NCI-H146 (cell line): ENCODE results near the gene EIPR1.

Experiments
- DNase-seq: peaks from one replicate; lab custom pipeline; 2025; lab: John Stamatoyannopoulos, UW

EIPR1 gene

DNA sequence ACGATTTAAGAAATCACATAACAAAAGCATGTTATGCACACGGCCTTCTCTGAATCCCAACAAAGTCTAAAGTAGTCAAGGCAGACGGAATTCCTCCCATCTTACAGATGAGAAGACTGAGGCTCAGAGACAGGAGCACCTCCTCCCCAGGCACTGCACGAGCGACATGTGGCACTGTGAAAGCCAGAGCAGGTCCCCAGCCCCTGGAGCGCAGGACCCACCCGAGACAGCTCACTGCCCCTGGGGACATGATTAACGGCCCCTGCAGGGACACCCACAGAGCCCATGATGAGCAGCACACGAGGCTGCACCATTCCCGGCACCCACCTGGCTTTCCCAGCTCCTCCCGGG is 53.6 kb downstream of the EIPR1 start:
- DNase-seq, result no peak

DNA sequence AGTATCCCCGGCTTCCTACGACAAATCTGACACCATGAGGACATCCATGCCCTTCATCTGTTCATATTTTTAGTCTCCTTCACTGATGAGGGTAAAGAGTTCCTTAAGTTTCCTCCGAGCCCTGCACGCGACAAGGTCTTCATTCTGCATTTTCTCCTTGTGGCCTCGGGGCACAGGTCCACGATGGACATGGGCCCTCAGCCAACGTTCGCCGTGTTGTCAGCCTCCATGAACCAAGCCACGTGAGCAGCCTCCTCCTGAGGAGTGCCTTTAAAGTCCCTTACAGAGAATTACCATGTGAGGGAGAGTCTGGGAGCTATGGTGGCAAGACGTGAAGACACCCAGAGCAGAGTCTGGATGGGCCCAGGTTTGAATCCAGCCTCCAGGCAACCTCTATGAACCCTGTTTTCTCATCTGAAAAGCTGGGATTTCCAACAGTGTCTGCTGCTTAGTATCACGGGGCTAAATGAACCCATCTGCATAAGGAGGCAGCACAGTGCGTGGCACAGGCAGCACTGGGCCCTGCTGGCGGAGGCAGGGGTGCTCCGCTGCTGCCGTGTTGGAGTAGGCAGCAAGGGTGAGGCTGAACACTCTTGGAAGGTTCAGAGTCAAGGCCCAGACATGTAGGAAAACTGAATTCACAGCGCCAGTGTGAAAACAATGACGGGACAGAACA is 54.1 kb downstream of the EIPR1 start:
- DNase-seq, result no peak

DNA sequence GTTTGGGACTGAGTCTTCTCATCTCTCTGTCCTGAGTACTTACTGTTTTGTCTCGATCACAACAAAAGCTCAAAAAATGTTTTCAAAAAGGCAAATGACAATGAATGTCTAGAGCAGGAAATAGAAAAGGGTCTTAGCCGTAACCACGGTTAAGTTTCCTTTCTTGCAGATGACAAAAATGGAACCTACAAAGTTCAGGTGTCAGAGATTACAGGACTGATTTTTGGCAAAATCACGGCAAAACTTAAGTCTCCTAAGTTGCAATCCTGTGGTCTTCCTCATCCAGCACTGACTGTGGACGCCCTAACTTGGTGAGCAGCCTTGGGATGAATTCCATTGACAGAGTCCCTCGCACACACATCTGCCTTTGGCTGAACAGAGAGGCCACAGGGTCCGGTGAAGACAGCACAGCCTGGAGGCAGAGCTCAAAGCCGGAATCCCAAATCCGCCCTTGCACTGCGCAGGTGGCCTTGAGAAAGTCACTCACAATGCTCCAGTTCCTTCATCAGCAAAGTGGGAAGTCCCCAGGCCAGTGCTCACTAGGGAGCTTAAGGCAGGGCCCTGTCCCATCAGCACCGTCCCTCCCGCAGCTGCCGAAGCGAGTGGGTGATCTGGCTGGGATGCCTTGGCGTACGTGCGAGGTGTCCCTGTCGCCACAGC is 55.2 kb downstream of the EIPR1 start:
- DNase-seq, result no peak

DNA sequence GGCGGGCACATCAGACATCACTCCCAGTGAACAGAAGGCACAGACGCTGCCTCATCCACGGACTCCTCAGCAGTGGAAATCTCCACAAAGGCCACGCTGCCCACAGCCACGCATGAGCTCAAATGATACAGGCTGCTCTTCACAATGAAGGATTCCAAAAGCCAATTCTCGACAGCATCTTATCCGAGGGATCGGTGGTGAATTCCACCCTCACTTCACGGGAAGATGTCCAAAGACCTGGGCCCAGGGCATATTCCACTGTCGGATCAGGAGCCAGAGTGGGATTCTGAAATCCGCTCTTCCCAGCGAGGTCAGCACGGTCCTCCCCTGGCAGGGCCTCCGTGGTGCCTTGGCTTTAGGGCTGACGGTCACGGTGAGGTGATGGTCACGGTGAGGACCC is 55.8 kb downstream of the EIPR1 start:
- DNase-seq, result no peak

DNA sequence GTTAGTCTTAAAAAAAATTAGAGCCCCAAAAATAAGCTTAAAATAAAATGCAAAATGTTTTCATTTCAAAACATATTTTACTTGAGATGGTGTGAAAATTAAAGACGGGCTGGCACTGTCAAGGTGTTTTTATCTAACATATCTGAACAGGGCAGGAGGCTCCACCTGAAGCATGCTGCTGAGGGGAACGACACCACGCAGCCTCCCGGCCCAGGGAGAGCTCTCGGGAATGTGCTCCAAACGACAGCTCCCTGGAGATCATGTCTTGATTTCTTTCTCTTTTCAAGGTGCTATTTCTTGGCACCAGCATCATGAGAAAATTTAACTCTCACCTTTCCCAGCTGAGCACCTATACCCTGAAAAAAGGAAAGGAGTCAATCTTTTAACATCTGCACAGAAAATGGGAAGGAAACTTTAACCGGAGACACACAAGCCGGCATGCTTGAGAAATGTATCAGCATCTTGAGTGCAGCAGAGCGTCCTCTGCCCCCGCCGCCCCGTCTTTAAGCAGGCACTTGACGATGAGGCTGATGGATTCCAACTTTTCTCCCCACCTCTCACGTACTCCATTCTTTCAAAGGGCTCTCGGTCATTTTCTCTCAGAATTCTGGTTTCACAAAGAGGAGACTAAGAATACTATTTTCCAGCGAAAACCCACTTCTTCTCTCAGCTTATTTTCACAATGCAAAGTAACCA is 56.6 kb downstream of the EIPR1 start:
- DNase-seq, result no peak

DNA sequence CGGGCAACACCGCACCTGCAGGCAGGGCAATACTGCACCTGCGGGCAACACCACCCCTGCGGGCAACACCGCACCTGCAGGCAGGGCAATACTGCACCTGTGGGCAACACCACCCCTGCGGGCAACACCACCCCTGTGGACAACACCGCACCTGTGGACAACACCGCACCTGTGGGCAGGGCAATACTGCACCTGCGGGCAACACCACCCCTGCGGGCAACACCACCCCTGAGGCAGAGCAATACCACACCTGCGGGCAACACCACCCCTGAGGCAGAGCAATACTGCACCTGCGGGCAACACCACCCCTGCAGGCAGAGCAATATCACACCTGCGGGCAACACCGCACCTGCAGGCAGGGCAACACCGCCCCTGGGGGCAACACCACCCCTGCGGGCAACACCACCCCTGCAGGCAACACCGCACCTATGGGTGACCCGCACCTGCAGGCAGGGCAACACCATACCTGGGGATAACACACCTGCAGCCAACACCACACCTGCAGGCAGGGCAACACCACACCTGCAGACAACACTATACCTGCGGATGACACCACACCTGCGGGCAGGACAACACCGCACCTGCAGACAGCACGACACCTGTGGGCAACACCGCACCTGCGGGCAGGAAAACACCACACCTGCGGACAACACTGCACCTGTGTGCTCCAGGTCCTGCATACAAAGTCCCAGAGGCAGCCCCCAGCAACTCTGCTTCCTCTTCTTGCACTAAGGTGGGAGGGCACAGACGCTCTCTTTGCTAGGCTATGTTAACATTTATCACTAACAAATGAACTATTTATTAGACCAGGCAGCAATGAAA is 57.7 kb downstream of the EIPR1 start:
- DNase-seq, result no peak

DNA sequence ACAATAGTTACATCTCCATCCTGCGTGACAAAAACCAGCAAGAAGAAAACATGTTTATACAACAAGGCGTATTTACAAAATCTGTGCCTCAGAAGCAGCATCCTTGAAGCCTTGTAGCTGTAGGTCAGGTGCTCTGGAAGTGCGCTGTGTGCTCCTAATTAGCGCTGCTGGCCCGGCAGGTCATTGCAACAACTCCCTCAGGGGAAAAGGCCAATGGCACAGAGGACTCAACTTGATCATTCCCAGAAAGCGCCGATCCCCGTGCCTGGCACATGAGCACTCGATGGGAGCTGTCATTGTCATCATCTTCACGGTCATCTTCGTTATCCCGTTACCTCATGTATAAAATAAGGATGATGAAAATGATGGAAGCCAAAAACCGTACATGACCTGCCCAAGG is 58.5 kb downstream of the EIPR1 start:
- no peak for DNase-seq

DNA sequence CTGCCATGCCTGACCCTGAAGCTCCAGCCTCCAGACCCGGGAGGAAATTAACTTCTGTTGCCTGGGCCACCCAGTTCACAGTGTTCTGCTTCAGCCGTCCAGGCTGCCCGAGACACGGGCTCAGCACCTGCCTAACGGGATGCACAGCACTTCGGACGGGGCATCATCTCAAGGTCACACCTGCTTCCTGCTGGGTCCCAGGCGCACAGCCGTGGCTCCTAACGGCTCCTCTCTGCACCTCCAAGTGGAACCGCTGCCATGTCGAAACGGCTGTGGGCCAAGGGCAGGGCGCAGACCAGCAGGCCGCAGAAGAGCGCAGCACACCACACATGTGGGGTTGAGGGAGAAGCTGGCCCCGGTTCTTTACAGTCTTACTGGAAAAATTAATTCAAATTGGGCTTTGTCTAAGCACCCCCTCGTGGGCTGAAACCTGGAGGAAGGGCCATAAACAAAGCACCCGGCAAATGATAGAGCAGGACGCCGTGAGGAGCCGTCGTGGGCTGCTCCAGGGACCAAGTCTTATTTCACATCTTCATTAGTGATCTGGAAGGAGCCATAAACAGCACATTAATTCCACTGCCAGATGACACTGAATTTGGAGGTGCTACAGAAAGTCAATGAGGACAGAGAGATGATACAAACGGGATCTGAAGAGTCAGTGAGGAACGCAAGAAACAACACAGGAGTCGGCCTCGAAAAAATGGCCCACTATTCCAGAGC is 59.6 kb downstream of the EIPR1 start:
- no peak for DNase-seq

DNA sequence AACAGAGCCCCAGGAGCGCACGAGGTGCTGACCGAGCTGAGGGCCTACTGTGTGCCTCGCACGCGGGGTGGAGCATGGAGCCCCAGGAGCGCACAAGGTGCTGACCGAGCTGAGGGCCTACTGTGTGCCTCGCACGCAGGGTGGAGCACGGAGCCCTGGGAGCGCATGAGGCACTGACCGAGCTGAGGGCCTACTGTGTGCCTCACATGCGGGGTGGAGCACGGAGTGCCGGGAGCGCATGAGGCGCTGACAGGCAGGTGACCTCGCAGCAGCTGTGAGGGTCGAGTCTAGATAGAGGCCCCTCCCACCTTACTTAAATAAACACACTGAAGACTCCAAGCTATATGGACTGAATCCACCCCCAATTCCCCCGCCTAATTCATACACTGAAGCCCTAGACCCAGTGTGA is 60.3 kb downstream of the EIPR1 start:
- DNase-seq, result no peak

DNA sequence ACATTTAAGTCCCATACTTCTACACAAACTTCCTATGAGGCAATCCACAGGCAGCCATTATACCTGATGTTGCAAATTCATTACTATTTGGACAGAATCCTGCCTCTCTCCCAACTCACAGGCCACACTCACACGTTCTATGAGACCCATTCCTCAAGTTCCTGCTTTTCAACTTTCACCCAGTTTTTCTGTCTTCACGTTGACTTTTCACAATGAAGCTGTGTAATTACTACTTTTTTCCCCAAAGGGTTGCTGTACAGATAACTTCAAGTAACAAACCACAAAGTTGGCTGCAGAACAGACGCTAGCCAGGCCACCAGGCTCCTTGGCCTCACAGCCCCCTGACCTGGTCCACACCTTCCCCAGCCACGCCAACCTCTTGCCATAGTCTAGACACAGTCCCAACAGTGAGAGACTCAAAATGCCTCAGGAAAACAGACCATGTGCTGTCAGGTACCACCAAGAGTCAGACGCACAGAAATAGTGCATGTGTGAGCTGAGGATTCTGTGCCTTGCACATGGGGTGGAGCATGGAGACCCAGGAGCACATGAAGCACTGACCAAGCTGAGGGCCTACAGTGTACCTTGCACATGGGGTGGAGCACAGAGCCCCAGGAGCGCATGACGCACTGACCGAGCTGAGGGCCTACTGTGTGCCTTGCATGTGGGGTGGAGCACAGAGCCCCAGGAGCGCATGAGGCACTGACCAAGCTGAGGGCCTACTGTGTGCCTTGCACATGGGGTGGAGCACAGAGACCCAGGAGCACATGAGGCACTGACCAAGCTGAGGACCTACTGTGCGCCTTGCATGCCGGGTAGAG is 61.0 kb downstream of the EIPR1 start:
- DNase-seq, result no peak

DNA sequence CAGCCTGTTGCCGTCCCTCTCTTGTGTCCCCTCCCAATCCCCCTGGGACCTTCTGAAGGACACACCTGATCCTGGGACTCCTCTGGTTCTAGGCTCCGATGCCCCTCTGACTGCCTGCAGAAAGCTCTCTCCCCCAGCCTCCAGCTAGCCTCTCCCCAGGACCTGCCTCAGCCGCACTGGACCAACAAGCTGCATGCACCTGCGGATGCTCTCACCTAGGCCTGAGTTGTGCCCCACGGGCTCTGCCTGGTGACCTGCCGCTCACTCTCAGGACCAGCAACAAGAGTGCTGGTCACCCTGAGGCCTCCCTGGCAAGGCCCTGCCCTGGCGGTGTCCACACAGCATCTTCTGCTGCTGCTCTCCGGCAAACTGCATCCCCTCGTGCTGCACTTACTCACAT is 63.0 kb downstream of the EIPR1 start:
- no peak for DNase-seq

DNA sequence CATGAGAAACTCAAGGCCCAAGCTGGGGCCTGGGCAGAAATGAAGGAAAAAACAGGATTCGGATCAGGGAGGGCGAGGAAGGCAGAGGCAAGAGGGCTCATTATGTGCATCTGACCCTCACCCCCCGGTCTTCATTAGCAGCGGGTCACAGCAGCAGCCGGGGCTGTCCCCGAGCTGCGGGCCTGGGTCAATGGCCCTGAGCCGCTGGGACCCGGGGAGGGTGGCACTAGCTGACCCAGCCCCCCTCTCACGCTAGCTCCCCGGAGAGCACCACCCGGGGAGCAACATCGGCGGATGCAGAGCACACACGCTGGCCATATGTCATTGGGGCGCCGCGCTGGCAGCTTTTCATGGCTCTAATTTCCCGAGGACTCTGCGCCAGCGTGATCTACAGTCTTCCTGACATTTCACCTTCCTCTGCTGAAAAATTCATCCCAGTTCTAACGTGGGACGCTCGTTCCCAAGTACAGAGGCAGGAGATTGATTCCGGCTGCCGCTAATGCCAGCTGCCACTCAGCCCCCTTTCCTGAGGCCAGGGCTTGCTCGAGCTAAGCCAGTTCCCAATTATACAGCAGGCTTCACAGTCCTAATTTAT is 63.7 kb downstream of the EIPR1 start:
- no peak for DNase-seq

DNA sequence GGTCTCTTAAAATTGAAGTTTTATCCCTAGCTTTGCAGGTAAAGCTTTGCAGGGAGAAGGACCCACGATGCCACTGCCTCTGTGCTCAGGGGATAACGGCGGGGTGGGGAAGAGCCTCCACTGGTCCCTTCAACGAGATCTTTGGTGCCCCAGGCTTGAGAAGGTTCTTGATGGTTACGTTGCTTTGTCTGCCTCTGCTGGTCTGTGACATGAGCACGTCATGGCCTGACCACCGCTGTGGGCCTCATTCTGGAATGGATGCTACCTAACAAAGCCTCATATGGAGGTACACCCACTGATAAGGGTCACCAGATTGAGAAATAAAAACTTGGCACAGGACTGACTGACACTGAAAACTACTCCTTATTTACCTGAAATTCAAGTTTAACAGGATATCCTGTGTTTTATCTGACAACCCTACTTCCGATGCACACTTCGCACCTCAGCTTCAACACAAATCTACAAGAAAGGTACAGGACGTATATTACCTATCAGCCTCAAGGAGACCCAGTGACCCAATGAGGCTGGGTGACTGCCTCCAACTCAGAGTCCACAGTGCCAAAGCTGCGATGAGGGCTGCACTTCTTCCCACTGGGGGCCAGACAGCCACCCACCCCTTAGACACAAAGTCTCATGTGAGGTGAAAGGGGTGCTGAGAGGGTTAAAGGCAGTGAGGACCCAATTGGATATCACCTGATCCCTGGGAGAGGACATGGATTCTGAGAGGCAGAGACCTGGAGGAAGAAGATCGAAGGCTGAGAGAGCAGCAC is 64.9 kb downstream of the EIPR1 start:
- no peak for DNase-seq

DNA sequence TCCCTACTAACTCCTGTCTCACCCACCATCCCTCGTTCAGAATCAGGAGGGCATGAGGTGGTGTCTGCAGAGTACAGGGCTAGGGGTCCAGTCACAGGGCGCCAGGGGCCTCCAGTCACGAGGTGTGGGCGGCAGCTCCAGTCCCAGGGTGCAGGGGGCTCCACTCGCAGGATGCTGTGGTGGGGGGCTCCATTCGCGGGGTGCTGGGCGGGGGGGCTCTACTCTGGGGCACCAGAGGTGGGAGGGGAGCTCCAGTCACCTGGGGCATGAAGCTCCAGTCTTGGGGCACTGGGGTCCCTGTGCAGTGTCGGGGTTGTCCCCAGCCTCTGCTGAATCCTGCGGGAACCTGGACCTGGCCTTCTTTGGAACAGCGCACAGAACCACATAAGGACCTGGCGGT is 66.0 kb downstream of the EIPR1 start:
- no peak for DNase-seq

DNA sequence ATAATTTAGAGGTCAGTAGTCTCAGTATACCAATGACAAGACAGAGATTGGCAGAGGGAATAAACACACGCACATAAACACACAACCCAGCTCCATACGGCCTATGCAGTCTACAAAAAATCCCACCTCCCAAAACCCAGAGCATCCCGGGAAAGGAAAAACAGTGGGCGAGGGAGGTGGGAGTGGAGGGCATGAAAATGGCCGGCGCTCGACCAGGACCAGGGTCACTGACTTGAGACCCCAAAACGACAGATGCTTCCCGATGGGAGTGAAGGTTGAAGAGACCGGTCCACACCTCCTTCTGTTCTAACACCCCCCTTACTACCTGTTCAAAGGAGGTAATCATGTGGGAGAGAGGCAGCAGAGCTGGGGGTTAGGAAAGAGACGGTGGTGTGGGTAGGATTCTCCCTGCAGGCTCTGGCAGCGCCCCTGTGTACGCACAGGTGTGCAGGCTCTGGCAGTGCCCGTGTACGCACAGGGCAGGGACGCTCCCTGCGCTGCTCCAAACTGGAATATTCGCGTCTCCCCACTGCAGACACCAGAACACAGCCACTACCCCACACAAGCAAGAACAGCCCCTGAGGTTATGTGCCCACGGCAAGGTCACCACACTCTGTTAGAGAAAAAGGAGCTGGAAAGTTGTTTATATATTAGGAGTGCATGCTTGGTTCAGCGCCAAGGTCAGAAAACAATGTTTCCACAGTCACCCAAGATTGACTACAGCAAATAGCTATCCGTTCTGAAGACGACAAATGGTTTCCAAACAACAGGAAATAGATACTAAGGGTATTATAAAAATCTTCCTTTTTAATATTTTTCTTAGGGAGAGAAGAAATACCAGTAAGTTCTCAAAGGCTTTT is 67.9 kb downstream of the EIPR1 start:
- DNase-seq, result no peak

DNA sequence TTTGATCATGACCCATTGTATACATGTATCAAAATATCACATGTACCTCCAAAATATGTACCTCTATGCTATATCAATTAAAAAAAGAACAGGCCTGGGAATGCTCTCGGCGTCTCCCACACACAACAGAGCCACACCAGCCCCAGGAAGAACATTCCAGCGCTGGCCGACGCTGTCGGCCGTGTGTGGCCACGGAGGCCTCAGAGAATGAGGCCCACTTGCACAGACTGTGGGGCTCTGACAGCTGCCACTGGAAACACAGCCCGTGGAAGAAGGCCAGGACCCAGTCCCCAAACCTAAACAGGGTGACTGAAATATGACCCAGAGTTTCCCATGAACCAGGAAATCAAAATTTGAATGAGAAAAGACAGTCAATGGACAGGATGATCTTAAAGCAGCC is 69.7 kb downstream of the EIPR1 start:
- no peak for DNase-seq

DNA sequence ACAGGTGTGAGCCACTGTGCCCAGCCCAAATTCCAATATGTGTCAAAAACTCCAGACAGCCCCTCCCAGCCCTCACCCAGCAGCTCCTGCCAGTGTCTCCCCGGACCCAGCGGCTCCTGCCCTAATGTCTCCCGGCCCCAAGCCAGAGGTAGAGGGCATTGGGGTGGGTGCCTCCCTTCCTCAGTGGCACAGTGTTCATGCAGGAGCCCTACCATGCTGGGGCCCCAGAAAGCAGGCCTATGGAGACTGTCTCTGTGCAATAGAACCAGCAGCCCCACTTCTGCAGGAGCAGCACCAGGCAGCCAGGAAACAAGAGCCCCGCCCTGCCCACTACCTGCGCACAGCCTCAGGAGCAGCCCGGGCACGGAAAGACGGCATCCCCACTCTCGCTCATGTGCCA is 70.4 kb downstream of the EIPR1 start:
- no peak for DNase-seq

DNA sequence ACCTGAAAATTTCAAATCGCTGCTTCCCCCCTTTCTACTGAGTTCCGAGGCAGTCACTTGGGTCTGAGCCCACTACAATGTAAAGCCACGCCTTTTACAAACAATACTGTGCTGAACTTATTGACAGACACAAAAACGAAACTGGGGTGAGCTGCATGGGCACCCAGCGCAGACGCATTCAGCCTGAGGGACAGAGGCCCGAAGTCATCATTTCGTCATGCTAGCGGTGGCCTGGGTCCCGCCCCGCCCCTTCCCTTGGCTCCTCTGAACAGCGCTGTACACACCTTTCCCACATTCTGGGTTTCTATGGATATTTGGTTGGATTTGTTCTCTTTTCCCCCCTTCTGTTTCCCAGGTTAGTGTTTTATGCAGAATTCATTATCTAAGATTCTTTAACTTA is 71.7 kb downstream of the EIPR1 start:
- DNase-seq, result no peak

DNA sequence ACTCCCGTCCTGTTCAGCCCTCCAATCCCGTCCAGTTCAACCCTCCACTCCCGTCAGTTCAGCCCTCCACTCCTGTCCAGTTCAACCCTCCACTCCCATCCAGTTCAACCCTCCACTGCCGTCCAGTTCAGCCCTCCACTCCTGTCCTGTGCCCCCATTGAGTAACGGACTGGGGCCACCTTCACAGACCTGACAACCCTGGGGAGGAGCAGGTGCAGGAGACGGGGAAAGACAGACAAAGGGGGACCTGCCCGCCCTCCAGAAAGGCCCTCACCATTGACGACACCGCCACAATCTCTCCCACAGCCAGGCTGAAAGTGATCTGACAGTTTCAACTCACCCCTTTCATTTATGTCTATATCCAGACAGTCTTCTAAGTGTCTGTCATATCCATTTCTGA is 72.2 kb downstream of the EIPR1 start:
- DNase-seq, result no peak
